ENCODE data around the gene KLHL40. TPM values are rescaled to one million over a fixed set of nuclear protein-coding genes. Genes with fewer than 3 reads are reported as not detected.

KLHL40 gene
- total and polyA plus RNA-seq, 5 donors from 2014 or later, result not detected

DNA sequence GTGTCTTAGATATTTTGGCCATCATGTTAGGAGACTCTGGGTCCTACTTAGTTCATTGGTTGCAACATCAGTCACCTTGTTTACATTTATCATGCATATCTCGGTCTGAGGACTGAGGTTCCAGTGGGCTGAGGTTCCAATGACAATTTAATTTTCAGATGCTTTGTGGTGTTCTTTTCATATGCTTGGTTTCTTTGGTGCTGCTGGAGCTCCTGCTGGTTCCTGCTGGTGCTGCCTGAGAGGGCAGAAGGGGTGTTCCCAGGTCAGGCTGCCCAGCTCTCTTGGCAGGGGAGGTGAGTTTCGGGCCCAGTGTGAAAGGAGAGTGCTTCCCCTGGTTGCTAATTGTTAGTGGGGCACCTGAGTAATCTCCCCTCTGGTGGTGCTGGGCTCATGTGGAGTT lies 6.9 kb upstream of the KLHL40 start:
- no peaks in the 10 kb centered on the region for H3K36me3 ChIP-seq (ENCODE audit: control insufficient read depth, insufficient read depth, low read length)
- no peaks in the 10 kb centered on the region for H3K4me1 ChIP-seq (ENCODE audit: control insufficient read depth, insufficient read depth, low read length, poor library complexity, severe bottlenecking)
- Mint-ChIP-seq H3K4me3 (no peak overlapping the region), H3K4me1 (no peaks in the 10 kb centered on the region), H3K9me3 (peaks cover 1 to 17% (median 6%) of the 10 kb centered on the region in 7 donors), H3K36me3 (peaks cover 3% of the 10 kb centered on the region), H3K27ac (no peak overlapping the region), H3K27me3 (peaks cover 18% of the 10 kb centered on the region)
- no peak overlapping the region for H3K27ac ChIP-seq (ENCODE audit: insufficient read depth, low read length, poor library complexity, severe bottlenecking)
- H3K27me3 ChIP-seq (ENCODE audit: control insufficient read depth, insufficient read depth, low read length), result no peaks in the 10 kb centered on the region
- no peak overlapping the region for H3K4me3 ChIP-seq (ENCODE audit: low read depth, low read length)
- no peak for ATAC-seq (ENCODE audit: low read depth in 2 of 2)
- no peak for DNase-seq
- H3K9me3 ChIP-seq (ENCODE audit: control insufficient read depth in 2 of 2, low read length in 2 of 2), result peaks cover 5 to 9% of the 10 kb centered on the region in 2 experiments

DNA sequence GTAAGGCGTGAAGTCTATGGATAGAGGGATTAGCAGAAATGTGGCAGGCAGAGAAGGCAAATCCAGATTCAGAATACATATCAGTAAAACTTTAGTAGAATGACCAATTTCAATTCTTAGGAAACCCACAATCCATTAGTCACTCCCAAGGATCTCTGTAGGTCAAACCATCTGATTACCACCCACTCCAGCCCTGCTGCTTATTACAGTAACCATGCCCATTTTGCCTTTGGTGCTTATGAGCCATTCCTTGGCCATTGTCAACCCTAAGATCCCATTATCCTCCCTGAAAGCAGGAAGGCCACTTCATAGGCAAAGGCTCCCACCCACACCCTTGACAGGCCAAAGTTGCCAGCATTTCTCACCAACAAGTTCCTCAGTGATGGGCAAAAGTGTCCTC lies 5.1 kb upstream of the KLHL40 start:
- H3K27ac Mint-ChIP-seq, result no peak overlapping the region
- Histone ChIP-seq H3K4me1 (ENCODE audit: control insufficient read depth, insufficient read depth, low read length, poor library complexity, severe bottlenecking) (no peaks in the 10 kb centered on the region), H3K27ac (ENCODE audit: insufficient read depth, low read length, poor library complexity, severe bottlenecking) (no peak overlapping the region), H3K4me3 (ENCODE audit: low read depth, low read length) (no peak overlapping the region), H3K36me3 (ENCODE audit: control insufficient read depth, insufficient read depth, low read length) (no peaks in the 10 kb centered on the region), H3K27me3 (ENCODE audit: control insufficient read depth, insufficient read depth, low read length) (no peaks in the 10 kb centered on the region), H3K9me3 (ENCODE audit: control insufficient read depth in 2 of 2, low read length in 2 of 2) (peaks cover 5 to 9% of the 10 kb centered on the region in 2 experiments)
- H3K27me3 Mint-ChIP-seq, result peaks cover 23% of the 10 kb centered on the region
- peaks cover 1 to 17% (median 6%) of the 10 kb centered on the region in 7 donors for H3K9me3 Mint-ChIP-seq
- H3K4me3 Mint-ChIP-seq, result no peak overlapping the region
- H3K36me3 Mint-ChIP-seq, result peaks cover 3% of the 10 kb centered on the region
- ATAC-seq (ENCODE audit: low read depth in 2 of 2) (no peak), DNase-seq (no peak)
- H3K4me1 Mint-ChIP-seq, result no peaks in the 10 kb centered on the region

DNA sequence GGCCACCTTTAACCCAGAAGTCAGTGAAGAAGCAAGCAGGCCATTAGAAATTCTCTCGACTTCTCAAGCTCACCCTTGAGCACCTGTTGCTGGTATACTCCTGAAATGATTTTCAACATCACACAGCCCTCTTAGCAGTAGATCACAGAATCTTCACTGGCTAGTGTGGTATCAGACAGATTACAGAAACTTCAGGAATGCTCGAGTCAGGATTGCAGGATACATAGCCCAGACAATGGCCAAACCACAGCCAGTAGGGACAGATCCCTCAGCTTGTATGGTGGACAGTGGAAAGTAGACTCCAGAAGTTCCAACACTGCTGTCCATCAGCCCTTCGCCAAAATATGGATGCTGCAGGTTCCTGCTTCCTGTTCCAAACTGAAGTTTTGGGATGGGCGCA lies 4.5 kb upstream of the KLHL40 start:
- Histone ChIP-seq H3K36me3 (ENCODE audit: control insufficient read depth, insufficient read depth, low read length) (no peaks in the 10 kb centered on the region), H3K4me3 (ENCODE audit: low read depth, low read length) (no peak overlapping the region), H3K27me3 (ENCODE audit: control insufficient read depth, insufficient read depth, low read length) (no peaks in the 10 kb centered on the region), H3K9me3 (ENCODE audit: control insufficient read depth in 2 of 2, low read length in 2 of 2) (peaks cover 4 to 8% of the 10 kb centered on the region in 2 experiments), H3K4me1 (ENCODE audit: control insufficient read depth, insufficient read depth, low read length, poor library complexity, severe bottlenecking) (no peaks in the 10 kb centered on the region), H3K27ac (ENCODE audit: insufficient read depth, low read length, poor library complexity, severe bottlenecking) (no peak overlapping the region)
- DNase-seq, result no peak
- H3K36me3 Mint-ChIP-seq, result peaks cover 3% of the 10 kb centered on the region
- peaks cover 0 to 3% (median 0%) of the 10 kb centered on the region in 4 donors for H3K4me1 Mint-ChIP-seq
- ATAC-seq (ENCODE audit: low read depth in 2 of 2), result no peak
- no peak overlapping the region for H3K27ac Mint-ChIP-seq
- peaks cover 1 to 17% (median 6%) of the 10 kb centered on the region in 7 donors for H3K9me3 Mint-ChIP-seq
- no peak overlapping the region for H3K4me3 Mint-ChIP-seq
- peaks cover 23% of the 10 kb centered on the region for H3K27me3 Mint-ChIP-seq

DNA sequence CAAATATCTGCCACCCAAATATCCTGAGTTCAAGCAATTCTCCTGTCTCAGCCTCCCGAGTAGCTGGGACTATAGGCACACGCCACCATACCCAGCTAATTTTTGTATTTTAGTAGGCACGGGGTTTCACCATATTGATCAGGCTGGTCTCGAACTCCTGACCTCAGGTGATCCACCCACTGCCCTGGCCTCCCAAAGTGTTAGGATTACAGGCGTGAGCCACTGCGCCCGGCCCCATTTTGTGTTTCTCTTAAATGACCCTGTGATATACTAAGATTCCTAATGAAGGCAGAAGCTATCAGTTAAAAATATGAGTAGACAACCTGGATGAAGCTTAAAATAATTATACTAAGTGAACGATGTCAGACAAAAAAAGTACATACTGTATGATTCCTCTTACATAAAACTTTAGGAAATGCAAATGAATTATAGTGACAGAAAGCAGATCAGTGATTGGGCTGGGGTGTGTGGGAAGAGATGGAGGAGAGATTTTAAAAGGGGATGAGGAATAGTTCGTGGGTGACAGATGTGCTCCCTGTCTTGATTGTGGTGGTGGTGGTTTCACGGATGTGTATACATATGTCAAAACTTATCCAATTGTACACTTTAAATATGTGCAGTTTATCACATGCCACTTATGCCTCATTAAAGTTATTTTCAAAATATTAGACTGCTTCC lies 3.8 kb upstream of the KLHL40 start:
- H3K4me3 ChIP-seq (ENCODE audit: low read depth, low read length), result no peak overlapping the region
- H3K27ac ChIP-seq (ENCODE audit: insufficient read depth, low read length, poor library complexity, severe bottlenecking), result no peak overlapping the region
- Mint-ChIP-seq H3K4me1 (peaks cover 0 to 4% (median 0%) of the 10 kb centered on the region in 4 donors), H3K27ac (no peak overlapping the region), H3K27me3 (peaks cover 23% of the 10 kb centered on the region), H3K4me3 (no peak overlapping the region), H3K9me3 (peaks cover 1 to 13% (median 4%) of the 10 kb centered on the region in 7 donors), H3K36me3 (peaks cover 3% of the 10 kb centered on the region)
- no peaks in the 10 kb centered on the region for H3K27me3 ChIP-seq (ENCODE audit: control insufficient read depth, insufficient read depth, low read length)
- peaks cover 0 to 6% of the 10 kb centered on the region in 2 experiments for H3K9me3 ChIP-seq (ENCODE audit: control insufficient read depth in 2 of 2, low read length in 2 of 2)
- H3K4me1 ChIP-seq (ENCODE audit: control insufficient read depth, insufficient read depth, low read length, poor library complexity, severe bottlenecking), result no peaks in the 10 kb centered on the region
- DNase-seq (no peak), ATAC-seq (ENCODE audit: low read depth in 2 of 2) (no peak)
- no peaks in the 10 kb centered on the region for H3K36me3 ChIP-seq (ENCODE audit: control insufficient read depth, insufficient read depth, low read length)

- H3K9me3 ChIP-seq (ENCODE audit: control insufficient read depth in 2 of 2, low read length in 2 of 2), result peaks cover 0 to 5% of the 10 kb centered on the region in 2 experiments
- H3K9me3 Mint-ChIP-seq, result peaks cover 2 to 7% (median 4%) of the 10 kb centered on the region in 7 donors
- H3K4me1 Mint-ChIP-seq, result peaks cover 0 to 9% (median 0%) of the 10 kb centered on the region in 4 donors
- H3K36me3 ChIP-seq (ENCODE audit: control insufficient read depth, insufficient read depth, low read length), result no peaks in the 10 kb centered on the region
- peaks cover 3% of the 10 kb centered on the region for H3K36me3 Mint-ChIP-seq
- no peaks in the 10 kb centered on the region for H3K4me1 ChIP-seq (ENCODE audit: control insufficient read depth, insufficient read depth, low read length, poor library complexity, severe bottlenecking)
- no peak for DNase-seq
- no peak overlapping the region for H3K27ac ChIP-seq (ENCODE audit: insufficient read depth, low read length, poor library complexity, severe bottlenecking)
- H3K27me3 Mint-ChIP-seq, result peaks cover 22% of the 10 kb centered on the region
- no peak for ATAC-seq (ENCODE audit: low read depth in 2 of 2)
- H3K4me3 ChIP-seq (ENCODE audit: low read depth, low read length), result no peak overlapping the region
- no peak overlapping the region for H3K27ac Mint-ChIP-seq
- no peak overlapping the region for H3K4me3 Mint-ChIP-seq
- no peaks in the 10 kb centered on the region for H3K27me3 ChIP-seq (ENCODE audit: control insufficient read depth, insufficient read depth, low read length)
Measured at GRCh38 chr3:42682301-42683070, 2.9 kb upstream of the KLHL40 start.

- H3K27ac ChIP-seq (ENCODE audit: insufficient read depth, low read length, poor library complexity, severe bottlenecking), result no peak overlapping the region
- Mint-ChIP-seq H3K4me3 (no peak overlapping the region), H3K27me3 (peaks cover 16% of the 10 kb centered on the region), H3K36me3 (peaks cover 1% of the 10 kb centered on the region), H3K9me3 (peaks cover 0 to 3% (median 0%) of the 10 kb centered on the region in 7 donors), H3K4me1 (peaks cover 0 to 9% (median 0%) of the 10 kb centered on the region in 4 donors), H3K27ac (no peak overlapping the region)
- no peak overlapping the region for H3K4me3 ChIP-seq (ENCODE audit: low read depth, low read length)
- peak in 1 of 3 donors; percentile 57 for DNase-seq
- H3K4me1 ChIP-seq (ENCODE audit: control insufficient read depth, insufficient read depth, low read length, poor library complexity, severe bottlenecking), result no peaks in the 10 kb centered on the region
- no peaks in the 10 kb centered on the region for H3K27me3 ChIP-seq (ENCODE audit: control insufficient read depth, insufficient read depth, low read length)
- no peaks in the 10 kb centered on the region for H3K9me3 ChIP-seq (ENCODE audit: control insufficient read depth in 2 of 2, low read length in 2 of 2)
- peak in 1 of 2 donors; percentile 61 for ATAC-seq (ENCODE audit: low read depth in 2 of 2)
- H3K36me3 ChIP-seq (ENCODE audit: control insufficient read depth, insufficient read depth, low read length), result no peaks in the 10 kb centered on the region
Measured at GRCh38 chr3:42683875-42684598, 1.3 kb upstream of the KLHL40 start.

GRCh38 chr3:42684632-42685362 lies 540 bp upstream of the KLHL40 start:
- no peak for ATAC-seq (ENCODE audit: low read depth in 2 of 2)
- H3K27ac Mint-ChIP-seq, result no peak overlapping the region
- no peaks in the 10 kb centered on the region for H3K4me1 ChIP-seq (ENCODE audit: control insufficient read depth, insufficient read depth, low read length, poor library complexity, severe bottlenecking)
- H3K27ac ChIP-seq (ENCODE audit: insufficient read depth, low read length, poor library complexity, severe bottlenecking), result no peak overlapping the region
- H3K4me3 Mint-ChIP-seq, result no peak overlapping the region
- no peaks in the 10 kb centered on the region for H3K27me3 ChIP-seq (ENCODE audit: control insufficient read depth, insufficient read depth, low read length)
- H3K27me3 Mint-ChIP-seq, result peaks cover 15% of the 10 kb centered on the region
- H3K4me1 Mint-ChIP-seq, result peaks cover 0 to 10% (median 0%) of the 10 kb centered on the region in 4 donors
- no peaks in the 10 kb centered on the region for H3K36me3 ChIP-seq (ENCODE audit: control insufficient read depth, insufficient read depth, low read length)
- peaks cover 0 to 3% (median 0%) of the 10 kb centered on the region in 7 donors for H3K9me3 Mint-ChIP-seq
- DNase-seq, result no peak
- no peak overlapping the region for H3K4me3 ChIP-seq (ENCODE audit: low read depth, low read length)
- H3K9me3 ChIP-seq (ENCODE audit: control insufficient read depth in 2 of 2, low read length in 2 of 2), result no peaks in the 10 kb centered on the region
- no peaks in the 10 kb centered on the region for H3K36me3 Mint-ChIP-seq

All from CD4-positive, CD25-positive, alpha-beta regulatory T cell (primary cell).